ENCODE results near the gene TCF19.
A peak's percentile ranks its signal among the peaks of the same experiment; 100 is the strongest.
"Not testable (repeated sequence)": the region's sequence is repeated elsewhere in the genome, so short reads cannot be mapped to it uniquely, and the experiment has no call there.

TCF19 gene

DNA sequence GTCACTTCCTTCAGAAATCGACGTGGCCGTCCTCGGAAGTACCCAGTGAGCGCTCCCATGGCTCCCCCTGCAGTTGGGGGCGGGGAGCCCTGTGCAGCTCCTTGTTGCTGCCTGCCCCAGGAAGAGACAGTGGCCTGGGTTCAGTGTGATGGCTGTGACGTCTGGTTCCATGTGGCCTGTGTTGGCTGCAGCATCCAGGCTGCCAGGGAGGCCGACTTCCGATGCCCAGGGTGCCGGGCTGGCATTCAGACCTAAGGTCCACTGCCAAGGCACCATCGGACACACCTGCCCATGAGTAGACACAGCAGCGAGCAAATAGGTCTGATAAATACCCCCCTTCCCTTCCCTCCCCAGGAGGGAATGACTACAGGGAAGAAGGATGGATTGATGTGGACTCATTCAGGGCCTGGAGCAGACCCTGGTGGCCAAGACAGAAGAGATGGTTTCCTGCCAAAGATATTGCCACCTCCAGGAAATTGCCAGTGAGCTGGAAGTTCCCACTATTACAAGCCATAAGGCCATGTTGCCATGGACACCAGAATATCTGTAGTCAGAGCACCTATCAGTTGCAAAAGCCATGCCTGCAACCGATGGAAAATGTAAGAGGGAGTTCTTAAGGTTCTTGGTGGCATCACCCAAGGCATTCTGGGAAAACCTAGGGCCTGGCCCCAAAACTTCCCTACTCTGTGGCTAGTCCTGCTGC, 4.2 kb downstream of the TCF19 start:
- no peak for DNase-seq

DNA sequence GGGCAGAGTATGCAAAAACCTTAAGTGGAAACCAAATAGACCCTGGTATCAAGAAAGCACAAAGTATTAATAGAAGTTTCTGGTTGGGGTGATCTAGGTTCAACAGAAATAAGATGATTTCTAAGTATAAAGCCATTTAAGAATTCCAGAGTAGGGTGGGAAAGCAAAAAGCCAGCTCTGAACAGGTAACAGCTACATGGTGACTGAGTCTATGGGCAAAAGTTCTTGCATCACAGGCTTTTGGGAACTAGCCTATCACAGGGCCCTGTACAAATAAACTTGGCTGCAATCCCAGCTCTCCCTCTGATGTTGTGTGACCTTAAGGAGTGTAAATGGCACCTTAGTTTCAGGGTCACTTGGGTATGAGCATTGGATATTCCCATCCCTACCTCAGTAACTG, 5.5 kb downstream of the TCF19 start:
- no peak for DNase-seq

DNA sequence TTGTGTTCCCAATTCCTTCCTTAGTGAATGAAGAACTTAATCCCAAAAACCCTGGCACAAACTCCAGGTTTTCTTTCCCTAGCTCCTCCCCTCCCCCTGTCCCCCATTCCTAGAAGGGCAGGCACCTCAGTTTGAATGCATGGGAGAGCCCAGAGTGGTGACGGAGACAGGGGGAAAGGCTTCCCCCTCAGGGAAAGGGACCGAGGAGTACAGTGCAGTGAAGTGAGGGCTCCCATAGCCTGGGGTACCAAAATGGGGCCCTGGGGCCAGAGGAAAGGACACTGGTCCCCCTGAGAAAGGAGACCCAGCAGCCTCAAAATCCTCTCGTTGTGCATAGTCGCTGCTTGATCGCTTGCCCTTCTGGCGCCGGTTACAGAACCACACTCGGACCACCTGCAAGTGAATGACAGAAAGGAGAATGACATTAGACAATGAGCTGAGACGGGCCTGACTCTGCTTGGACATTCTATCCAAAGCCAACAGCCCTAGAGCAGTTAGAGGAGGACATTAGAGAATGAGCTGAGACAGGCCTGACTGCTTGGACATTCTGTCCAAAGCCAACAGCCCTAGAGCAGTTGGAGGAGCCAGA, 6.2 kb downstream of the TCF19 start:
- not testable (repeated sequence) for DNase-seq

DNA sequence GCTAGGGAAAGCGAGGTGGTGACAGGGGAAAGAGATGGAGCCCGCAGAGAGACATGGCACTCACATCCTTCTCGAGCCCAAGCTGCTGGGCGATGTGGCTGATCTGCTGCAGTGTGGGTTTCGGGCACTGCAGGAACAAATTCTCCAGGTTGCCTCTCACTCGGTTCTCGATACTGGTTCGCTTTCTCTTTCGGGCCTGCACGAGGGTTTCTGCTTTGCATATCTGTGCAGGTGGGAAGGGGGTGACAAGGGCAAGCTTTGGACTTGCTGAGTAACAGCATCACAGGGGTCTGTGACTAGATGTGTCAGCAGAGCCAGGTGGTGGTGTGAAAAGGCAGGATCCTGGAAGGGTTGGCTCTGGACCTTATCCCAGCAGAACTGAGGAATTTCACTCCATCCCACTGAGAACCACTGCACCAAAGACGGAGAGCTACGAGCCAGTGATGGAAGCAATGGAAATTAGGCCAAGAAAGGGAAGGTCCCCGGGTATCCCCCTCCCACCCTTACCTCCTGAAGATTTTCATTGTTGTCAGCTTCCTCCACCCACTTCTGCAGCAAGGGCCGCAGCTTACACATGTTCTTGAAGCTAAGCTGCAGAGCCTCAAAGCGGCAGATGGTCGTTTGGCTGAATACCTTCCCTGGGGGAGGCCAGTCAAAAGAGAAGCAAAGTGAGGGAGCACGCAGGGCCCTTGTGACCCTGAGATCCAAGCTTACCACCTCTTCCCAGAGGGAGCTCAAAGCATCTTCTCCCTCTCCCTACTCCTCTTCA, 6.9 kb downstream of the TCF19 start:
- not testable (repeated sequence) for DNase-seq

DNA sequence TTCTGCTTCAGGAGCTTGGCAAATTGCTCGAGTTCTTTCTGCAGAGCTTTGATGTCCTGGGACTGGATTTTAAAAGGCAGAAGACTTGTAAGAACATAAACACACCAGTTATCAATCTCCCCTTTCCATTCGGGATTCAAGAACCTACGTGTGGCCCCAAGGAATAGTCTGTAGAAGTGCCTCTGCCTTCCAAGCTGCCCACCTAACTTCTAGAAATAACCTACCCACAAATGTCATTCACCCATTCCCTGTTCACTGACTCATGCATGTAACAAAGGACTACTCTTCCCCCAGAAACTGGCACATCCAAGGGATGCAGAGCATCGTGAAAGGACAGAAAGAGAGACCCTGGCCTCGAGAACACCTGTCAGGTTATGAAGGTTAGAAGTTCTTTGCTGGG, 7.6 kb downstream of the TCF19 start:
- no peak for DNase-seq

DNA sequence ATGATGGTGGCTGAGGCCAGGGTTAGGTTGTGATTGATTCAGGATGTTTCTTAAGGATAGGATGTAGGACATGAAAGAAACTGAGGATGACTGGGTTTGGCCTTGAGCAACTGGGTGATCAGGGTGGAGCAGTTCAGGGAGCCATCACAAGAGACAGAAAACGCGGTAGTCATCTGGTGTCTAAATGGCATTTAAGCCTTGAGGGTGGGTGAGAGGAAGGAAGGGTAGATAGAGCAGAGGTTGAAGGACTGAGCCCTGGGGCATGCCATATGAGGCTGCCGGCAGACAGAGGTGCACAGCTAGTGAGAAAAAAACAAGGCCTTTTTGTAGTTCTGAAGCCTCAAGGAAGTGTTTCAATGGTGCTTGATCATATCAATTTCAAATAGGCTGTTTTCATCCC, 10.2 kb downstream of the TCF19 start:
- no peak for DNase-seq

DNA sequence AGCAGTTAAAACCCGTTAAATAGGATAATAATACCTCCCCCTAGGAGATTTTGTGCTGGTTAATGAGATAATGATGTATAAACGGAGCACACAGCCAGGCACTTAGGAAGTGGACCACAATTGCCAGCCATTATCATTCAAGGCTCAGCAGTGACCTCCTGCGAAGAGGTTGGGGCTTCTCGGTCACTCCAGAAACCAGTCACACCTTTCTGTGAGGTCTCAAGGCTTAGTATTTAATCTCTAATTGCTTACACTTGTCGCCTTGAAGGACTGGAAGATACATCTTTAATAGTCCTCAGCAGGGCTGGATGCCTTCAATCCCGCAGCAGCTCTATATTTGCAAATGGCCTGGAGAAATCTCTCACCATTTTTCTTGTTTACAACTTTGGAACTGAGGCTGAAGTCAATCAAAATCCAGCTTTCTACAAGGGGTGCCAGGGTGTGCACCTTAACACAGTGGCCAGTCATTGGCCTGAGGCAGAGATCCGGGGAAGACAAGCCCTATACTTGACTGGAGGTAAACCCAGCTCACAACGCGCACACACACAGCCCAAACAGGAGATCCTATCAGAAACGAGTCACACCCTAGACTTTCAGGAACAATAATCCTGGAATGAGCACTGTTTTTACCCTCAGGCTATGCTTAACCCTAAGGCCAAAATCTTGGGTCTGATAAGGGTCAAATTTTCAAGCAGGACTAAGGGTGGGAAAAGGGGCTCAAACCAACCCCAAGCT, 10.9 kb downstream of the TCF19 start:
- DNase-seq, result no peak

DNA sequence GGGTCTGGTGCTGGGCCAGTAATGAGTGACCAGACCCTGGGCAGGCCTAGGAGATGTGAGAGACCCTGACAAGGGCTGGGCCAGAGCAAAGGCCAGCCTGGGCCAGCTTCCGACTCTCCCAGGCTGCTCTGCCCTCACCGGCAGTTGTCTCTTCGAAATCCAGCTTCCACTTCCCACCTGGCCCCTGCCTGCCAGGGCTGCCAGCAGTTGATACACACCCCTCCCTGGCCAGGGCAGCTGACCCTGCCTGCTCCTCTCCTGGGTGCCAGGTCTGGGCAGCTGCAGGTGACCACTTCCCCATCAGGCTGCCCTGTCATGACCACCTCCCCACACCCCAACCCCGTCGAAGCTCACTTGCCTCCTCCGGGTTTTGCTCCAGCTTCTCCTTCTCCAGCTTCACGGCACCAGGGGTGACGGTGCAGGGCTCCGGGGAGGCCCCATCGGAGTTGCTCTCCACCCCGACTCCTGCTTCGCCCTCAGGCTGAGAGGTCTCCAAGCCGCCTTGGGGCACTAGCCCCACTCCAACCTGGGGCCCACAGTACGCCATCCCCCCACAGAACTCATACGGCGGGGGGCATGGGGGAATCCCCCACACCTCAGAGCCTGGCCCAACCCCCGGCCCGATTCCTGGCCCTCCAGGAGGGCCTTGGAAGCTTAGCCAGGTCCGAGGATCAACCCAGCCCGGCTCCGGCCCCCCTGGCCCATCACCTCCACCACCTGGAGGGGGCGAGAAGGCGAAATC, 11.6 kb downstream of the TCF19 start:
- not testable (repeated sequence) for DNase-seq

DNA sequence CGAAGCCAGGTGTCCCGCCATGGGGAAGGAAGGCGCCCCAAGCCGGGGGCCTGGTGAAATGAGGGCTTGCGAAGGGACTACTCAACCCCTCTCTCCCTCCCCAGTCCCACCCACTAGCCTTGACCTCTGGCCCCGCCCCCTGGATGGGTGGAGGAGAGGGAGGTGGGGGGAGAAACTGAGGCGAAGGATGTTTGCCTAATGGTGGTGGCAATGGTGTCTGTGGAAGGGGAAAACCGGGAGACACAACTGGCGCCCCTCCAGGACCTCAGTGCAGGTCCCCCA, 12.2 kb downstream of the TCF19 start, which contains the start of gene POU5F1:
Gene POU5F1 (minus strand): TSS at position 83 of the 282 bp plus-strand sequence. CDS start 62 bp downstream, at position 21.
- no peak for DNase-seq

DNA sequence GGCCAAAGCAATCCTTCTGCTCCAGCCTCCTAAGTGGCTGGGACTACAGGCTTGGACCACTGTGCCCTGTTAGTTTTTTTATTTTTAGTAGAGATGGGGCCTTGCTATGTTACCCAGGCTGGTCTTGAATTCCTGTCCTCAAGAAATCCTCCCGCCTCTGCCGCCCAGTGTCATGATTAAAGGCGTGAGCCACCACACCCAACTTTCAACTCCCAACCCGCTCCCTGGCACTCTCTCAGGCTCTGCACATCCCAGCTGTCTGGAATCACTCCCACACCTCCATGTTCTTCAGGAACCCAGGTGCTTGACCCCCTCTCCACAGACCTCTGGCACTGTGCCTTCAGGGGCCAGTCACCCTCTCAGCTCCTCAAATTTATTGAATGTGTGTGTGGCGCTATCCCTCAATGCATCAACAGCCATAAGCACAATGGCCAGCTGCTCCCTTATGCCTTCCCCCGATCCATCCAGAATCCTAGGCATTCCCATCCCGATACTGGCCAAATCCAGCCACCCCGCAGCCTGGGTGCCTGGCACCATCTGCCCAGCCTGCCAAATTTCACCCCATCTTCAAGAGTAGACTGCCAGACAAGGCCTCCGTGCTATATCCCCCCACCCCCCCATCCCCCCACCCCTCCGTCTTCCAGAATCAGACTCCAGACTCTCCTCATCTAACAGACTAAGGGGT, 12.7 kb downstream of the TCF19 start:
- no peak for DNase-seq

DNA sequence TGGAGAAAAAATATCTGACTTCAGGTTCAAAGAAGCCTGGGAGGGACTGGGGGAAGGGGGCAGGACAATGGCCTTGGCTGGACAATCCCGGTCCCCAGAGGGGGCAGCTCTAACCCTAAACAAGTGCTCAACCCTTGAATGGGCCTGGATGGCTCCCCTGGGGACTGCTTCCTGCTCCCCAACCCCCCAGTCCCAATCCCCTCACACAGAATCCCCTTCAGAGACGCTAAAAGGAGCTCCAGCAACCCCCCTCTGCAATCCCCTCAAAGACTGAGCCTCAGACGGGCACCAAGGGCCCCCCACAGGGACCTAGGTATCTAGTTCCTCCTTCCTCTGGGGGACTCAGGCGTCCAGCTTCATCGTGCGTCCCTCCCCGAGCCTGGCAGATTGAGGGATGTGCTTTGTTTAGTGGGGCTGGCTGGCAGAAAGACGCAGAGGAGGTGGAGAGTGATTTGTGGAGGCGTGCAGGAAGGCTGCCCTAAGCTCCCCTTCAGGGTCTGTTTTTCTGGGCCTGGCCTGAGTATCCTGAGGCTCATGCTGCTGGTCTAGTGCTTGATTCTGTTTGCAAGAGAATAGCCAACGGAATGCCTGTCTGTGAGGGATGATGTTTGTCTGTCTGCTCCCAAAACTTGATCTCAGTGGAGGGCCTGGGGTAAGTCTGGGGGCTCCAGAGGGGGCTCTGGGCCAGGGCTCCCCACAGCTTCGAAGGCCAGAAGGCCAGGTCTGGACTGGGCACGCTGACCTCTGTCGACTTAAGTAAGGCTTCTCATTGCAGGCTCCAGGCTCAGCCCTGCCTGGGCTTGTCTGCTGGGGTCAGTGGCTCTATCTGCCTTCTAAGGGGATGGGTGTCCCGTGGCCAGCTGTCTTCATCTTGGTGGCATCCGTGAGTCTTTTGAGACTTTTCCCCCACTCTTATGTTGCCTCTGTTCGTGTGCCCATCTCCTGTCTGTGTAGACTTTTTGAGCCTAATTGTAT, 13.8 kb downstream of the TCF19 start:
- DNase-seq, result no peak

DNA sequence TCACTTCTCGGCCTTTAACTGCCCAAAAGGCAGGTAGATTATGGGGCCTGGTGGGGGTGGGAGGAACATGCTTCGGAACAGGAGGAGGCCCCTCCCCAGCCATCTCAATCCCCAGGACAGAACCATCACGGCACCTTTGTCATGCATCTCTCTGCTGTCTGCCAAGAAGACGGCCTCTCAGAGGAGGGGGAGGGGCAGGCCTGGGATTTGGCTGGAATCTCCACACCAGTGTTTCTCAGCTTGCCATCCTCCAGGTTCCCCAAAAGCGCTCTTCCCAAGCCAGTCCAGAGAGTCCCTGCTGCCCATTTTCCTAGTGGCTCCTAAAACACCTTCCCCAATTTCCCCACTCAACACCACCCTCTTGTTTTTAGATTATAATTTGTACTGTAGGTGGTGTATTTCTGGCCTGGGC, 14.6 kb downstream of the TCF19 start:
- DNase-seq, result no peak

DNA sequence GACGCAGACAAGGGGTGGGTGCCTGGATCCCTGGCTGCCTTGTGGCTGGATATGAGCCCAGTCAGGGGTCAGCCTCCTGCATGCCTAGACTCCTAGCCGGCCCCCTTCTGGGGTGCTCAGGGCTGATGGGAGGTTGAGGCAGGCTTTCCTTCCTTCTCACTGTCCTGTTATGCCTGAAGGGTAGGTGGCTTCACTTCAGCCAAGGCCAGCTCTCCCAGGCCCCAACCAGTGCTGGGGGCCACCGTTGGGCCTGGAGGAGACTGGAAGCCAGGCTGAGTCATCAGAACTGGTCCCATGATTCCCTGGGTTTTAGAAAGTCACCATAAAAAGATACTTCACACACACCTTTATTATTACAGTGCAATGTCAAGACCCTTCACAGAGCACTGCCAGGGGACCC, 15.0 kb downstream of the TCF19 start:
- DNase-seq, result no peak

DNA sequence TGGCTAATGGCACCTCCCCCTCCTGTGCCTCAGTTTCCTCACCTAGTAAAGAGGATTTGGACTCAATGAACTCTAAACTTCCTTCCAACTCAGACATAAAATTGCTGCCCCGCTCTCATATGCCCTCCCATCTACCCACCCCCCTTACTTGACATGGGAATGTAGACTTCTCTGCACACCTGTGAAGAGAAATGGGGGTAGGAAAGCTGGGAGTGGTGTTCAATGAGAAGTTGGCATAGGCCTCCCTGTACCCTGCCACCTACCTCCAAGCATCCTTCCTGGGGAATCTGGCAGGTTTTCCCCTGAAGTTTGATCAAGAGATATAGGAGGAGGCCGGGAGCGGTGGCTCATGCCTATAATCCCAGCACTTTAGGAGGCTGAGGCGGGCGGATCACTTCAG, 16.0 kb downstream of the TCF19 start:
- DNase-seq, result no peak

DNA sequence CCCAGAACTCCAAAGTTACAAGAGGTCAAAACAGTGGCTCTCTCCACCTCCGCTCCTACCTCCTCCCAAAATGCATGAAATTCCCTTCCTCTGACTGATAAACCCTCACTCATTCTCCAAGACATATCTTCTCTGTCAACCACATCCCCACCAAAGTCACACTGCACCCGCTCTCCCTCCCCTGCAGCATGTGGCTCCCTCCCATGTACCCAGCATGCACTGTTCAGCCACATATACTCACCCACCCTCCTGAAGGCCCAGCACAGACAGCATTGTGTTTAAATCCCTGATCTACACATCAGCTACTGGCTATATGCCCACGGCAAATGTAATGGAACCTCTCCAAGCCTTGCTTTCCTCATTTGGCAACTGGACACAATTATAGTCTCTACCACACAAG, 17.6 kb downstream of the TCF19 start:
- no peak for DNase-seq

DNA sequence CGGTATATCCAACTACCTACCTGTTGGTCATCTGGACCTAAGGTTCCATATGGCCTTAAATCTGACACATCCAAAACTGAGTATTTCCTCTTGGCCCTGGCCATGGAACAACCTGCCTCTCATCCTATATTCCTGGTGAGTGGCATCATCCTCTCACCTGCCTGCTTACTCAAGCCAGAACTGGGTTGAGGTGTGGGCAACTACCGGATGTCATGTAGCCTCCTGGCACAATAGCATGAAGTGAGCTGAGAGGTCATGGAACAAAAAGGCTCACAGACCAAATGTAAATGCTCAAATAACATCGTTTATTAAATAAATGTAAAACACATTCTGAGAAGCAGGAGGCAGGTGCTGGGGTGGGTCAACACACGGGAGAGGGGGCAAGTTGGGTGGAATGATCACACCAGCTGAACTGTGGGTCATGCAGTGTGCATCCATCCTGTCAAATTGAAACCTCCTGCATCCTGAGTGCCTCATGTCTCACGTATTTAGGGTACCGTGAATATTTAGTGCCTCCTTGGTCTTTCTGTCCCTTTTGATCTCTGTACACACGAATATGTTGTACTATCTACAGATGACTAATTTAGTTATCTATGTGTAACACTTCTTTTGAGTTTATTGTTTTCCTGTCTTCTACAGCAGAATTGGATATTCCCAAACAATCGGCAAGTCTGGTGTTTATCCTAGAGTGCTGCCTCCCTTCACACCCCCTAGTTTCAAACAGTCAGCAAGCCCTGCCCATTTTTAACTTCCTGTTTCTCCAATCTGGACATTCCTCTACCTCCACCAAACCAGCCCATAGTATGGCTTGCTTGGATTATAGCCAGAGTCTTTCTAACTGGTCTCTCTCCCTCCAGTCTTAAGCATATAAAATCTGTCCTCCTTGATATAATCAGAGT, 20.0 kb downstream of the TCF19 start:
- DNase-seq, result no peak

DNA sequence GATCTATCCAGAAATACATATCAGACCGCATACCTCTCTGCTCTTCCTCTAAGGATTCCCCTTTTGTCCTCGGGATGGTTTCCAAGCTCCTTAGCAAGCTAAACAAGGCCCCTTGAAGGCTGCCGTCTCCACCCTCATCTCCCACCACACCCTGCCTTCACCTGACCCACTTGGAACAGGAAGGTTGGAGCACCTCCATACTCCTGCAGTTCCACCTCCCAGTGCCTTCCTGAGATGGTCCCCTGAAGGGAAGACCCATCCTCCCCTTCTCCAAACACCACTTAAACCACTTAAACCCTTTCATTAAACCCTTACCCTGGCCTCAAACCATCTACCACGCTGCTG, 20.6 kb downstream of the TCF19 start:
- DNase-seq, result no peak

DNA sequence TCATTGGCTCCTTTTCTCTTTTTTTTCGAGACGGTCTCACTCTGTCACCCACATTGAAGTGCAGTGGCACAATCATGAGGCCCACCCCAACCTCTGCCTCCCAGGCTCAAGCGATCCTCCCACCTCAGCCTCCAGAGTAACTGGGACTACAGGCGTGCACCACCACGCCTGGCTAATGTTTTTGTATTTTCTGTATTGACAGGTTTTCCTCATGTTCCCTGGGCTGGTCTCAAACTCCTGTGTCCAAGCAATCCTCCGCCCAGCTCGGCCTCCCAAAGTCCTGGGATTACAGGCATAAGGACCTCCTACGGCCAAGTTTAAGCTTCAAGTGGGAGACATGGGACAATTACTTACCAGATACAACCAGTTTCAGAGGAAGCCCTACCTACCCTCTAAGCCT, 21.5 kb downstream of the TCF19 start:
- DNase-seq, result no peak

DNA sequence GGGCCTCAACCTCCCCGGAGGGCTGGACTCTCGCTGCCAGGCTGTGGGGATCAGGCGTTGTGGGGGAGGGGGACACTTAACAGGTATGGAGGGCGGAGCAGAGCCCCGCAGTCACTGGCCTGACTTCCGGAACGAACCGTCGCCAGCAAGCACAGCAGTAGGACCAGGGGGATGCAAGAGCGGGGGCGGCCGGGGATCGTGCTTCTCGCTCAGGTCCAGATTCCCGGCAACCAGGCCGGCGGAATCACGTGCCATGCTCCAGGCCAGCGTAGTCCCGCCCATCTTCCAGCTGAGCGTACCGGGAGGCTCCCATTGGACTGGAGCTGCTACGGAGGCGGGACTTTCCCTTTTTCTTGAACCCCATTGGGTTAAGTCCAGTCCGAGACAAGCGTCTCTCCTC, 22.1 kb downstream of the TCF19 start:
- peak; percentile 71 for DNase-seq

DNA sequence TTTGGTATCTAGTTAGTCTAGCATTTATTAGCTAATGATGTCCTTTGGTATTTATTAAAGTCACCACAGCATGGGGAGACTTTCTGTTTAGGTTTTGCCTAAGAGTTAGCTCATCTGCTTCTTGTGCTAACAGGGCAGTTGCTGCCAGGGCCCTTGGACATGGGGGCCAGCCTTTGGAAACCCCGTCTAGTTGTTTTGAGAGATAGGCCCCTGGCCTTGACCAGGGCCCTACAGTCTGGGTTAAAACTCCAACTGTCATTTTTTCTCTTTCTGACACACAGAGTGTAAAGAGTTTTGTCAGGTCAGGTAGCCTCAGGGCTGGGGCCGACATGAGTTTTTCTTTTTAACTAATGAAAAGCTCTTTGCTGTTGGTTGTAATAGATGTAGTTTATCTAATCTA, 24.9 kb downstream of the TCF19 start:
- not testable (repeated sequence) for DNase-seq
